Measurements from ENCODE around the gene CRB3.
"Not testable (repeated sequence)": the region's sequence is repeated elsewhere in the genome, so short reads cannot be mapped to it uniquely, and the experiment has no call there.

Gene CRB3

GRCh38 chr19:6425732-6426620 lies 38.1 kb upstream of the CRB3 start:
- DNase-seq (ENCODE audit: low read depth), result no peak
- peak overlapping the region; percentile 14; the same call in 1 of the 2 replicates for H3K4me3 ChIP-seq (ENCODE audit: low read depth, low read length)
- TF ChIP-seq CTCF (IDR thresholded peaks at IDR 0.05; ENCODE audit: control insufficient read depth, extremely low read depth, insufficient read depth), result peak; percentile 25; the same call in 1 of the 2 replicates

DNA sequence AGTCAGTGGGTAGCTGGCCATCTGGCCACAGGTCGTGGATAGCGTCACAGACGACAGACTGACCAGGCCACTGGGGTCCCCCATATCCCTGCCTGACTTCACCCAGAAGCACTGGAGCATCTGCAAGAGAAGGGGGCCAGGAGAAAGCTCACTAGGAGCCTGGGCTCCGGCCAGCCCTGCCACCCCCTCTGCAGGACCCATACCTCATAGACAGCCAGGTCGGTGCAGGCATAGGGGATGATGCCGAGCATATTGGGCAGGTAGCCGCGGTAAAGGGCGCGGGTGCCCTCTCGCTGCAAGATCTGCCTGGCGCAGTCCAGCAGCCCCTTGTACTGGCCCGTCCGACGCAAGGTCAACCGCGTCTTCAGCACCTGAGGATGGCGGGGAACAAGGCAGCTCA lies 36.9 kb upstream of the CRB3 start:
- TF ChIP-seq CTCF (IDR thresholded peaks at IDR 0.05; ENCODE audit: control insufficient read depth, extremely low read depth, insufficient read depth), result no peak
- no peak for DNase-seq (ENCODE audit: low read depth)
- H3K4me3 ChIP-seq (ENCODE audit: low read depth, low read length), result no peak overlapping the region

DNA sequence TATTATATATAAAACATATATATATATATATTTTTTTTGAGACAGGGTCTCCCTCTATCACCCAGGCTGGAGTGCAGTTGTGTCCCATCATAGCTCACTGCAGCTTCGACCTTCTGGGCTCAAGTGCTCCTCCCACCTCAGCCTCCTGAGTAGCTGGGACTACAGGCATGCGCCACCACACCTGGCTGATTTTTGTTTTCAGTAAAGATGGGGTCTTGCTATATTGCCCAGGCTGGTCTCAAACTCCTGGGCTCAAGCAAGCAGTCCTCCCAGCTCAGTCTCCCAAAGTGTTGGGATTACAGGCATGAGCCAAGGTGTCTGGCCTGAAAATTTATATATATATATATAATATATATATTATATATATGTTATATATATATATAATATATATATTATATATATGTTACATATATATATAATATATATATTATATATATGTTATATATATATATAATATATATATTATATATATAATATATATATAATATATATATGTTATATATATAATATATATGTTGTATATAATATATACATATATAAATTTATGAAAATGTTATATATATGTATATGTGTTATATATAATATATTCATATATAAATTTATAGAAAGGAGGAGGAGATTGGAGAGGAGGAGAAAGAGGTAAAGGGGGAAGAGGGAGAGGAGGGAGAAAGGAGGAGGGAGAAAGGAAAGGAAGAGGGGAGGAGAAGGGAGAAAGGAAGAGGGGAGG lies 35.2 kb upstream of the CRB3 start:
- not testable (repeated sequence) for H3K4me3 ChIP-seq (ENCODE audit: low read depth, low read length); DNase-seq (ENCODE audit: low read depth)

- no peak overlapping the region for H3K4me3 ChIP-seq (ENCODE audit: low read depth, low read length)
- DNase-seq (ENCODE audit: low read depth), result no peak
- TF ChIP-seq CTCF (IDR thresholded peaks at IDR 0.05; ENCODE audit: control insufficient read depth, extremely low read depth, insufficient read depth), result no peak
Observed at GRCh38 chr19:6429419-6430221, 34.5 kb upstream of the CRB3 start.

DNA sequence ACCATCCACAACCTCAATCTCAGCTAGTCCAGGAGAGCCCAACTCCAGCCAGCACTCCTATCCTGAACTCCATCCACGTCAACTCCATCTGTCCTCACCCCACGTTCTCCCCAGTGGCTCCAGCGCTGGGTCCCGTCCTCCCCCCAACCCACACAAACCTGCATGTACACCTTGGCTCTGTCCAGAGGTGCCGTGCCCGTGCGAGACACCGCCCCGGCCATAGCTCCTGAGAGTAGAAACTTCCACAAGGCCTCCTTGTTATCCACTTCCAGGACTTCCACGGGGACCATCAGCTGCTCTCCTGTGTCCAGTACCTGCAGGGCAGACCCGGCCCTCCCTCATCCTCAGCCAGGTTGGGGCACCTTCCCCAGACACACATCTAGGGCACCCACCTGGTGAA lies 32.2 kb upstream of the CRB3 start:
- no peak for DNase-seq (ENCODE audit: low read depth)
- TF ChIP-seq CTCF (IDR thresholded peaks at IDR 0.05; ENCODE audit: control insufficient read depth, extremely low read depth, insufficient read depth), result no peak
- H3K4me3 ChIP-seq (ENCODE audit: low read depth, low read length), result no peak overlapping the region

GRCh38 chr19:6433165-6433564 lies 30.9 kb upstream of the CRB3 start:
- no peak for DNase-seq (ENCODE audit: low read depth)
- TF ChIP-seq CTCF (IDR thresholded peaks at IDR 0.05; ENCODE audit: control insufficient read depth, extremely low read depth, insufficient read depth), result no peak

DNA sequence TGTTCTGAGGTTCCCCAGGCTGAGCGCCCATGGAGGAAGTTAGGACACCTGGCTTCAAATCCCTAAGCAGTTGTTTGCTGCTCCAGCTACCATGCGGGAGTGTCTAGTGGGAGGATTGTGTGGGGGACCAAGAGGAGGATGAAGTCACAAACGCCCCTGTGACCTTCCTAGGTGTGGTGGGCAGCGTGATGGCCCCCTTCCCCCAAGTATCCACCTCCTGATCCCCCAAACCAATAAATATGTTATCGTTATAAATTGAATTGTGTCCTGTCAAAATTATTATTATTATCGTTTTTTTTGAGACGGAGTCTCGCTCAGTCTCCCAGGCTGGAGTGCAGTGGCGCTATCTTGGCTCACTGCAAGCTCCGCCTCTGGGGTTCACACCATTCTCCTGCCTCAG lies 30.4 kb upstream of the CRB3 start, which contains the start of gene SLC25A41:
Gene SLC25A41 (minus strand): TSS at position 101 of the 400 bp plus-strand sequence. CDS start 70 bp downstream, at position 31.
- DNase-seq (ENCODE audit: low read depth), result no peak
- no peak within 1 kb of the TSS for H3K4me3 ChIP-seq (ENCODE audit: low read depth, low read length)
- no peak for TF ChIP-seq CTCF (IDR thresholded peaks at IDR 0.05; ENCODE audit: control insufficient read depth, extremely low read depth, insufficient read depth)

More at GRCh38 chr19:6433165-6433564, 30.9 kb upstream of the CRB3 start:
- H3K4me3 ChIP-seq (ENCODE audit: low read depth, low read length), result no peak overlapping the region
